CD4-positive, alpha-beta T cell treated with Interleukin-4 for 4 hours (primary cell): ENCODE measurements around the gene HSPB6.
"Not testable (repeated sequence)": the region's sequence is repeated elsewhere in the genome, so short reads cannot be mapped to it uniquely, and the experiment has no call there.

Source experiments
- DNase-seq: peaks from one replicate; pipeline ENCODE4 v3.0.0-alpha.2; 2020

Gene HSPB6

GRCh38 chr19:35729021-35729420 lies 27.8 kb downstream of the HSPB6 start:
- DNase-seq, result no peak

- no peak for DNase-seq
These were observed 28.7 kb downstream of the HSPB6 start for GRCh38 chr19:35727956-35728706.

- DNase-seq, result no peak
These were observed 29.5 kb downstream of the HSPB6 start for GRCh38 chr19:35727053-35727955.

GRCh38 chr19:35725216-35725861 lies 31.5 kb downstream of the HSPB6 start:
- no peak for DNase-seq

GRCh38 chr19:35724560-35724959 lies 32.3 kb downstream of the HSPB6 start:
- no peak for DNase-seq

GRCh38 chr19:35724132-35724531 lies 32.7 kb downstream of the HSPB6 start:
- not testable (repeated sequence) for DNase-seq

GRCh38 chr19:35723671-35724070 lies 33.2 kb downstream of the HSPB6 start:
- DNase-seq, result no peak

GRCh38 chr19:35722897-35723296 lies 33.9 kb downstream of the HSPB6 start:
- no peak for DNase-seq

- DNase-seq, result no peak
These were observed 34.4 kb downstream of the HSPB6 start for GRCh38 chr19:35722461-35722860.

- no peak for DNase-seq
These were observed 35.5 kb downstream of the HSPB6 start for GRCh38 chr19:35721374-35721773.

- DNase-seq, result no peak
These were observed 36.2 kb downstream of the HSPB6 start for GRCh38 chr19:35720648-35721047.

- DNase-seq, result no peak
These were observed 36.7 kb downstream of the HSPB6 start for GRCh38 chr19:35720163-35720524.

- no peak for DNase-seq
These were observed 37.2 kb downstream of the HSPB6 start for GRCh38 chr19:35719402-35720162.

- DNase-seq, result no peak
These were observed 38.3 kb downstream of the HSPB6 start for GRCh38 chr19:35718345-35719041.

GRCh38 chr19:35717665-35718344 lies 39.0 kb downstream of the HSPB6 start, which contains the start of gene KMT2B:
KMT2B (plus strand) TSS chr19:35718003; CDS start chr19:35718019, 16 bp downstream.
- DNase-seq, result no peak

GRCh38 chr19:35716801-35717664 lies 39.8 kb downstream of the HSPB6 start:
- peak; percentile 97 for DNase-seq

- no peak for DNase-seq
These were observed 40.6 kb downstream of the HSPB6 start for GRCh38 chr19:35715981-35716800.

GRCh38 chr19:35715355-35715809 lies 41.4 kb downstream of the HSPB6 start:
- DNase-seq, result no peak

- no peak for DNase-seq
These were observed 42.1 kb downstream of the HSPB6 start for GRCh38 chr19:35714601-35715354.
